GM19438 (cell line): Measurements from ENCODE around the gene EFTUD2.
A peak's percentile ranks its signal among the peaks of the same experiment; 100 is the strongest.
"Not testable (repeated sequence)": the region's sequence is repeated elsewhere in the genome, so short reads cannot be mapped to it uniquely, and the experiment has no call there.

Experiments
- ATAC-seq: cut with Tn5 transposase; IDR thresholded peaks from one replicate; pipeline ENCODE4 v1.9.1; 2021; ENCODE audit warnings: low read depth; ENCODE audit not compliant: unreplicated experiment

EFTUD2 gene

GRCh38 chr17:44899074-44899782 lies at the start of gene EFTUD2:
Gene EFTUD2, minus strand, starts transcription at chr17:44899445. Its CDS starts 4,924 bp downstream, at chr17:44894521.
- ATAC-seq = peak; percentile 69

- no peak for ATAC-seq
Measured at GRCh38 chr17:44948315-44948795, 49.1 kb upstream of the EFTUD2 start.

GRCh38 chr17:44947461-44948314 lies 48.4 kb upstream of the EFTUD2 start, which contains the start of gene KIF18B:
Gene KIF18B, minus strand, starts transcription at chr17:44947773. Its CDS starts 11,429 bp downstream, at chr17:44936344.
- ATAC-seq = peak; percentile 89

GRCh38 chr17:44945652-44946051 lies 46.4 kb upstream of the EFTUD2 start:
- ATAC-seq = not testable (repeated sequence)

GRCh38 chr17:44942456-44942855 lies 43.2 kb upstream of the EFTUD2 start:
- no peak for ATAC-seq

- no peak for ATAC-seq
Measured at GRCh38 chr17:44941712-44942331, 42.6 kb upstream of the EFTUD2 start.

- ATAC-seq = no peak
Measured at GRCh38 chr17:44940768-44941167, 41.5 kb upstream of the EFTUD2 start.

- no peak for ATAC-seq
Measured at GRCh38 chr17:44940317-44940716, 41.1 kb upstream of the EFTUD2 start.

GRCh38 chr17:44935116-44935515 lies 35.9 kb upstream of the EFTUD2 start:
- no peak for ATAC-seq

- ATAC-seq = no peak
Measured at GRCh38 chr17:44934745-44935105, 35.5 kb upstream of the EFTUD2 start.

GRCh38 chr17:44933824-44934744 lies 34.8 kb upstream of the EFTUD2 start:
- no peak for ATAC-seq

GRCh38 chr17:44932787-44933097 lies 33.5 kb upstream of the EFTUD2 start:
- ATAC-seq = no peak

GRCh38 chr17:44932096-44932786 lies 33.0 kb upstream of the EFTUD2 start:
- no peak for ATAC-seq

GRCh38 chr17:44931376-44931775 lies 32.1 kb upstream of the EFTUD2 start:
- ATAC-seq = no peak

GRCh38 chr17:44930667-44931066 lies 31.4 kb upstream of the EFTUD2 start:
- no peak for ATAC-seq

GRCh38 chr17:44928950-44929720 lies 29.9 kb upstream of the EFTUD2 start:
- no peak for ATAC-seq

GRCh38 chr17:44928136-44928535 lies 28.9 kb upstream of the EFTUD2 start:
- no peak for ATAC-seq

- ATAC-seq = no peak
Measured at GRCh38 chr17:44927696-44928095, 28.5 kb upstream of the EFTUD2 start.
